ENCODE results near the gene KRTAP20-3.

The KRTAP20-3 gene

DNA sequence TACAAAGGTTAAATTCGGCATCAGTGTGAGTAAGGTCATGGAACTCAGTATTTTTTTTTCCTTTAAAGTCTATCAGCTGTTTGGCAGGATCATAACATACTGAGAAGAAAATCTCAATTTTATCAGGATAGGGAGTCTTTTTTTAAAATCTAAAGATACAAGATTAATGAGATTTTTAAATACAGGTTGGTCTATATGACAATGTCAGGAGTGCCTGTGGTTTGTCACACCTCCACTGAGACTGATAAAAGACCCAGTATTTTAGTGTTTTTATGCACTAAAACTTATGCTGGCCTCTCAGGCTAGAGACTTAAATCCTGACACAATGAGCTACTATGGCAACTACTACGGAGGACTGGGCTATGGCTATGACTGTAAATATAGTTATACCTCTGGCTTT, at the start of gene KRTAP20-3:
TSS of gene KRTAP20-3 (plus strand) at position 301 of the 400 bp plus-strand sequence.
- no peak for DNase-seq

DNA sequence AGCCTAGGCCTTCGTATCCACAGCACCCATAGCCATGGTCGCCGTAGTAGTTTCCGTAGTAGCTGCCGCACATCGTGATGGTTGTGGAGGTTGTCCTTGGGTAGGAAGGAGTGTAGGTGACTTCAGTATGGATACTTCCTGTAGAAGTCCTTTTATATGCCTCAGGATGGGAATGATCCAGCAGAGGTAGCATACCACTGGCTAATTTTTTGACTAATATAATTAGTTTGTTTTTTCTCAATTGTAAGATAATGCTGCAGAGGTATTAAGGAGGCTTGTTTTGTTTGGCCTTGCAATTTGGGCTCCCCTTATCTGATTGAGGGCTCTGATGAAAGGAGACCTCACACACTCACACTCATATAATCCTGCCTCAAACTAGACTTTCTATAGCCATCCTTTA, 43.9 kb upstream of the KRTAP20-3 start, which contains the start of gene KRTAP6-2:
TSS of gene KRTAP6-2 (minus strand) at position 101 of the 400 bp plus-strand sequence. CDS start at position 73, 28 bp downstream.
- no peak for DNase-seq

DNA sequence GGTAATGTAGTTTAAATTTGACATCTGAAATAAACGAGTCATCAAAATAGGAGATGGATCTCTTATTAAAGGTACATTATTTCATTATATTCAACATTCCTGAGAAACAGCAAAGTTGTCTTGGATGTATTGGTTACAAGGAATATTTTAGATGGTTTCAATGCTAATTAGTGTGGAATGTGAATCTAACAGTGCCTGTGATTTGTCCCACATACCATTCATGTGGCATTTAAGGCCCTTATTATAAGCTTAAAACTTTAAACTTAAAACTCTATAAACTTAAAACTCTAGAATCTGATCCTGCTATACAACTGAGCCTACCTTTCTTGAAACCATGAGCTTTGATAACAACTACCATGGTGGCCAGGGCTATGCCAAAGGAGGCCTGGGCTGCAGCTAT, 41.9 kb upstream of the KRTAP20-3 start, which contains the start of gene KRTAP22-1:
TSS of gene KRTAP22-1 (plus strand) at position 301 of the 400 bp plus-strand sequence.
- DNase-seq: no peak

DNA sequence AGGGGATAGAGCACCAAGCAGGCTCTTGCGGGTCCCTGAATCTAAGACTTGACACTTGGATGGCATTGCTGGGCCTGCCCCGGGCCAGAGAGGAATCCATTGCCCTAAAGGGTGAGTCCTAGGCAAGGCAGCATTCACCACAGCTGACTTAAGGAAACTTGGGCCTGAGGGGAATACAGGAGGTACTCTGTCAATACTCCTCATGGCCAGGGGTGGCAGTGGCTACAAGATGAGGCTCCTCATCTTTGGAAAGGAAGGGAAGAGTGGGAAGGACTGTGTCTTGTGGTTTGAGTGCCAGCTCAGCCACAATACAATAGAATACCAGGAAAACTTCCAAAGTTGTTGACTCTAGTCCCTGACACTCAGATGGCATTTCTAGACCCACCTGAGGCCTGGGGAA, 36.7 kb upstream of the KRTAP20-3 start:
- DNase-seq: no peak

DNA sequence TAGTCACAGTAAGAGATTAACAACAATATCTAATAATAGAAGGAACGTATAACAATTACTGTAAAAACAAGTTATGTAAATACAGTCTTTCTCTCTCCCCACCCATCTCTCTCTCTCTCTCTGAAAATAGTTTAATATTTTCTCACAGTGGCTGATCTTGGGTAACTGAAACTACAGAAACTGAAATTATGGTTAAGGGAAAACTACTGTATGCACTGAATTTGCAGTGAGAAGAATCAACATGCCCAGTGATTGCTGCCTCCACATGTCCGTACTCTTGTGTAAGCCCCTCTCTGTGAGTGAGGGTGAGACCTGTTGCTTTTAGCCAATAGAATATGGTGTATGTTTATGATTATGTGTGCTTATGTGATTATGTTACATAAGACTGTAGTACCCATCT, 30.5 kb upstream of the KRTAP20-3 start:
- DNase-seq: no peak

DNA sequence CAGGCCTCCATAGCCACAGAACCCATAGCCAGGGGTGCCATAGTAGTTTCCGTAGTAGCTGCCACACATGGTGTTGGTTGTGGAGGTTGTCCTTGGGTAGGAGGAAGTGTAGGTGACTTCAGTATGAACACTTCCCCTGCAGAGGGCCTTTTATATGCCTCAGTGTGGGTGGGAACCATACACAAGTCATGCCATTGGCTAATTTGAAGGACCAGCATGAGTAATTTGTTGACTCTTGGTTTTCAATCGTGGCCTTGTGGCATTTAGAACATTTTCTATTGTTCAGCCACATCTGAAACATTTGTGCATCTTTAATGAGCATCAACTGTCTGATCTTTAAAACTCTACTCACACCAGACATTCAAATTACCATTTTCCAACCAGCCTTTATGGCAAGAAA, 28.8 kb upstream of the KRTAP20-3 start, which contains the start of gene KRTAP6-1:
TSS of gene KRTAP6-1 (minus strand) at position 95 of the 400 bp plus-strand sequence. CDS start at position 69, 26 bp downstream.
- no peak for DNase-seq

DNA sequence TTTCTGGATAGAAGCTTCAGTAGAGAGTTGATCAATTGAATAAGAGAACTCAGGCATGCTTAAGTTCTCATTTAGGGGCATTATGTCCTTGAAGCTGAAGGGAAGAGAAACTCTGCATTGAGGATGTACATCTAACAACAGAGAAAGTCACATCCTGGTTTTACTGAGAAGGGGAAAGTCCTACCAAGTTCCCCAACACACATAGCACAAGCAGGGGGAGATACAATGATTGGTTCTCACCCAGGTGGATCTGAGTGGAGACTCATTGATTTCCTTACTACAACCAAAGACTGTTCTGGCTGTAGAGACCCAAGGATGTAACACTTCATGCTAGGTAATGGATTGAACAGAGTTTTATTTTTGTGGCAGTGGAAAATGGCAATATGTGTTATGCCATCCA, 27.5 kb upstream of the KRTAP20-3 start:
- no peak for DNase-seq

DNA sequence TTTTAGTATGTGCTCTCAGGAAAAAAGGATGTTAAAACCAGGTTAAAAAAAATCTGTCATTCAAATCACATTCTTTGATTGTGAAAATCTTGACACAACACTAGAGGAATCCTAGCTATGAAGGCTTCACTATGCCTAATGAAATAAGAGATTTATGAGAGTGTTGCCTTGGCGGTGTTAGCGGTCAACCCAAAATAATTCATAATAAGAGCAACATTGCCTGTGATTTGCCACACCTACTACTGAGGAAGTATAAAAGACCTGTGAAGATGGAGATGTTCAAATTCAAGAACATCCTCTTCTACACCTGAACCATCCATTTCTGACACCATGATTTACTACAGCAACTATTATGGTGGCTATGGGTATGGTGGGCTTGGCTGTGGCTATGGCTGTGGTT, 26.5 kb upstream of the KRTAP20-3 start, which contains the start of gene KRTAP20-1:
TSS of gene KRTAP20-1 (plus strand) at position 301 of the 400 bp plus-strand sequence. CDS start at position 331, 30 bp downstream.
- no peak for DNase-seq

DNA sequence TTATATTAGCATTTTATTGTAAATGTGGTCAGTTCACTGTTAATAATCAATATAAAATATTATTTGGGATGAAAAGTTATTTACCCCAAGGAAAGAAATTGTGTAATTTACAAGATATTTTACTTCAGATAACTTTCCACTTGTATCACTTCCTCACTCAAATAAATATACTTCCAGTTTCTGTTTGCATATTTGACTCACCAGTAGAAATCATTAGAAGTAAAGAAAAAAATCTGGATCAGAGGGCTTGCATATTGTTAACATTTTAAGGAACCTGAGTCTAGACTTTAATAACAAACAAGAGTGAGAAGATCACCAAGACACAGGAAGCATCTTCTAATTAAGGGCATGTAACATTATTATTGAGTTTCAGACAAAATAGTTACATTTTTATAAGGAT, 22.6 kb upstream of the KRTAP20-3 start:
- DNase-seq: no peak

DNA sequence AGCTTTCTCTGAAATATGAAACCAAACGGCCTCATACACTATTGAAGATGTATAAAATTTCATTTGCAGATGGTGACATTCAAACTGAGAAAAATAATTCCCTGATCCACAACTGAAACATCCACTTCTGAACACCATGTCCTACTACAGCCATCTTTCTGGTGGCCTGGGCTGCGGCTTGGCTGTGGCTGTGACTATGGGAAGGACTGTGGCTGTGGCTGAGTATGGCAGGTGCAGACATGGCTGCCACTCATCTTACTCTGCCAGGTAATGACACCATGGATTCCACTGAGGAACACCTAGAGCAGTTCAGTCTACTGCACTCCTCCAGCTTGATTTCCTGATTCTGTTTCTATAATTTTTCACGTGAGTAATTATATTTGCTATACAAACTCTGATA, 22.1 kb upstream of the KRTAP20-3 start, which contains the start of gene KRTAP20-4:
TSS of gene KRTAP20-4 (plus strand) at position 106 of the 400 bp plus-strand sequence.
- DNase-seq: no peak

DNA sequence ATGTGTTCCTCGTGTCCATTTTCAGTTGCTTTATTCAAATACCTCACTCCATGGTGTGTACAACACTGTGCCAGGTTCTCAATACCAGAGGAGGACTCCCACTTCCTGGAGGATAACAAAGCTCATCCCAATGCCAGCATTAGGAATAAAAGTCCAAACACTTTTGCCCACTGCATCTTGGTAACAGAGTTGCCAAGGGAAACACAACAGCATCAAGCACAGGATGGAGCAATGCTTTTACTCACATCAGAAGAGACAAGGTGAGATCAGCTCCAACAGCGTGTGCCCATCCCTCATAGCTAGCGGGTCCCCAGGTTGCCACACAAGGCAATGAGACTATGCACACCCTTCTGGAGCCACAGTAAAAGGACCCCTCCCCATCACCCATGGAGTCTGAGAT, 19.3 kb upstream of the KRTAP20-3 start:
- no peak for DNase-seq

DNA sequence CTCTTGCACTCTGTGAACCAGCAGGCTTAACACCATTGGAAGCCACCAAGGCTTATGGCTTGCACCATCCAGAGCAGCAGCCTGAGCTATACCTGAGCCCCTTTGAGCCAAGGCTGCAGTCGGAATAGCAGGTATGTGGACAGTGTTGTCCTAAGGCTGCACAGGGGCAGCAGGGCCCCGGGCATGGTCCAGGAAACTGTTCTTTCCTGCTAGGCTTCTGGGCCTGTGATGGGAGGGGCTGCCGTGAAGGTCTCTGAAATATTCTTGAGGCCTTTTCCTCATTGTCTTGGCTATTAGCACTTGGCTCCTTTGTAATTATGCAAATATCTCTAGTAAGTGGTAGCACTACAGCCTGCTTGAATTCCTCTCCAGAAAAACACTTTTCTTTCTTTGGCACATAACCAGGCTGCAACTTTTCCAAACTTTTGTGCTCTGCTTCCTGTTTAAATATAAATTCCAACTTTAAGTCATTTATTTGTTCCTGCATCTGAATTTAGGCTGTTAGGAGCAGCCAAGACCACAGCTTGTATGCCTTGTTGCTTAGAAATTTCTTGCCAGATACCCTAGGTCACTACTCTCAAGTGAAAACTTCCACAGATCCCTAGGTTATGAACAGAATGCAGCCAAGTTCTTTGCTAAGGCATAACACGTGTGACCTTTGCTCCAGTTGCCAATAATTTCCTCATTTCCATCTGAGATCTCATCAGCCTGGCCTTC, 17.1 kb upstream of the KRTAP20-3 start:
- no peak for DNase-seq

DNA sequence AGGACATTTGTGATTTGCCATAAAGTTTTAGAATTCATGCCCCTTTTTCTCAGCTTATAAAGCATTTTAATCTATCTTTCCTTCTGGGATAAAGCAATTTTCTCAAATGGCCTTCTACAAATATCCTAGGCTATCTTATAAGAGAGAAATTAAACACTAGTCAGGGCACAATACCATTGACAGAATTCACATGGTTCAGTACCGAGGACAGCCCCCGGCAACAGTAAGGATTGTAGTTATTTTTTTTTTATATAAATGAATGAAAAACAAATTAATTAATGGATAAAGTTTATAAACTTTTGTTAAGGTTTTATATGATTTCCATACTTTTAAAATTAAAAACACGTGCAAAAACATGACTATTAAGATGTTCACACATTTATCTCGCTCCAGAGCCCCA, 14.6 kb upstream of the KRTAP20-3 start:
- no peak for DNase-seq

DNA sequence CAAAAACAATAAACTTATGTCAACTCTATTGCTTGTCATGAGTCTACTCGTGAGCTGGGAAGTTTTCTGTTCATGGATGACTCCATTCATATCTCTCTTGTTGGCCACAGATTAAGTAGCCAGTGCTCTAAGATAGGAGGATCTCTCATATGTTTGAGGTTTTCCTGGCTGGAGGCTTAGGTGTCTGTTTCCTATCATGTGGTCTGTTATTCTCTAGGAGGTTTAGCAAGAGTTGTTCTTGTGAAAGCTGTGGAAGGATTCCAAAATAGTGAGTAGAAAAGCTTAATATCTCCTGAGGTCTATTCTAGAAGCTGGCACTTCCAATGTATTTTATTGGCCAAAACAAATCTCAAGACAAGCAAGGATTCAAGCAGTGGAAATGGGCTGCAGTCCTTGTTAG, 13.5 kb upstream of the KRTAP20-3 start:
- DNase-seq: no peak

DNA sequence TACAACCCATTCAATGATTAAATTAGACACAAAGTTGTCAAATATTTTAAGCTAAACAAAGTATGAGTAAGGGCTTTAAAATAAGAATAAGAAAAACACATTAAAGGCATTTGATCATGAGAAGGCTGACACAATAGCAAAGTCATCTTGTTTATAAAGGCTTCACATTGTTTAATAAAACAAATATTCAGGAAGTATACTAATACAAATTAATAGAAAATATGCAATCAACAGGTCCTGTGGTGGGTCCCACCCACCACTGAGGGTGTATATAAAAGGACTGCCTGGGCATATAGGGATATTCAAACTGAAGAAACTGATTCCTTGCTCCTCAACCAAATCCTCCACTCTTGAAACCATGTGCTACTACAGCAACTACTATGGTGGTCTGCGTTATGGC, 7.8 kb upstream of the KRTAP20-3 start, which contains the start of gene KRTAP20-2:
TSS of gene KRTAP20-2 (plus strand) at position 301 of the 400 bp plus-strand sequence. CDS start at position 359, 58 bp downstream.
- no peak for DNase-seq

DNA sequence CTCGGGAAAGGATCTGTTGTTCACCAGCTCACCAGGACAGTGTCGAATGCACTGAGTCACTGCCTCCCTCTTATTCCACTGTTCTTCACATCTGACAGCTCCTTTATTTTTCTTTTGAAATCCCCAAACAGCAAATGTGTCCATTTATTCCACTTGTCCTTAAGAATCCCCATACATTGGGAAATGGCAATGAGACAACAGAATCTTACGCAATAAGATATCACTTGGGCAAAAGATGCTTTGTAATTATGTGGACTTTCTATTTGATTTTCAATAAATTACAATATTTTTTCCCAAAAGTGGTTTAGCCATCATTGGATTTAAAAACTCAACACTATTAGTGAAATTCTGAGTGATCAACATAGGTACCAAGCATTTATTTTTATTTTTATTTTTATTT, 4.0 kb upstream of the KRTAP20-3 start:
- DNase-seq: no peak

DNA sequence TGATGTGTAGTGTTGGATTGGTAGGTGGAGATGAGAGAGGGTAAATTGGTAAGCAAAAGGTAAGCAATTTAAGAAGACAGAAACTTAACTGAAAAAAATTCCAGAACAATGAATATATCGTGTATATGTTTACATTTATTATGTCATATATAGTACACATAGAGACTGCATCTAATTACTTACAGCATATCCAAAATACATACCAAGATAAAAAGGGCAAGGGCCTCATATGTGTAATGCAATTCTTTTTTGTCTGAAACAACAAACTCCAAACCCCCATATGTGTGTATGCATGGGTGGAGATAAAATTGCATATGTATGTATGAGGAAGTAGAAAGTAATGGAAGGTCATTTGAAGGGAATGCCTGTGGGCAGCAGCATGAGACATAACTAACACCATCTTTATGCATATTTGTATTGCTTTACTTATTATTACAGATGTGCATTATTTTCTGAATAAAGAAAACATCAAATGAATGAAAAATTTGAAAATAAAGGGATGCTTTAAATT, 4.3 kb downstream of the KRTAP20-3 start:
- no peak for DNase-seq

DNA sequence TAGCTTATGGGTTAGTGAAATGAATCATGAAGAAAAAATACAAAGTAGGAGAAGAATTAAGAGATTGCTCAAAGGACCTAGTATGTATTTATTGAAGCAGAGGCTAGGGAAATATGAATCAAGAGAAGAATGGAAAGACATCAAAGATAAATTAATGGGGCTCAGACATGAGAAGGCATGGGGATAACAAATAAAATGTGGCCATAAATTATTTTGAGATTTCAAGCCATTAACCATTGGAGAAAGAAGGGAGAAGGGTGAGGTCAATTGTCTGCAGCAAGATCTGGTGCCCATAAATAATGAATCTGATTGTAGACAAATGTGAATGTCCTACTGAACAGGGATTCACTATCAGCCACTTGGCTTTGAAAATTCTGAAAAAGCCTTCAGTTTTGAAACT, 10.2 kb downstream of the KRTAP20-3 start:
- no peak for DNase-seq

DNA sequence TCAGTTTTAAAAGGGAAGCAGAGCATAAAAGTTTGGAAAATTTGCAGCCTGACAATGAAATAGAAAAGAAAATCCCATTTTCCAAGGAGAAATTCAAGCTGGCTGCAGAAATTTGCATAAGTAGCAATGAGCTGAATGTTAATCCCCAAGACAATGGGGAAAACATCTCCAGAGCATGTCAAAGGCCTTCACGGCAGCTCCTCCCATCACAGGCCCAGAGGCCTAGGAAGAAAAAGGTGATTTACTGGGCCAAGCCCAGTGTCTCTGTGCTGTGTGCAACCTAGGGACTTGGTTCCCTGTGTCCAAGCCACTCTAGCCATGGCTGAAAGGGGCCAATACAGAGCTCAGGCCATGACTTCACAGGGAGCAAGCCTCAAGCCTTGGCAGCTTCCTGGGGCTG, 26.1 kb downstream of the KRTAP20-3 start:
- no peak for DNase-seq

DNA sequence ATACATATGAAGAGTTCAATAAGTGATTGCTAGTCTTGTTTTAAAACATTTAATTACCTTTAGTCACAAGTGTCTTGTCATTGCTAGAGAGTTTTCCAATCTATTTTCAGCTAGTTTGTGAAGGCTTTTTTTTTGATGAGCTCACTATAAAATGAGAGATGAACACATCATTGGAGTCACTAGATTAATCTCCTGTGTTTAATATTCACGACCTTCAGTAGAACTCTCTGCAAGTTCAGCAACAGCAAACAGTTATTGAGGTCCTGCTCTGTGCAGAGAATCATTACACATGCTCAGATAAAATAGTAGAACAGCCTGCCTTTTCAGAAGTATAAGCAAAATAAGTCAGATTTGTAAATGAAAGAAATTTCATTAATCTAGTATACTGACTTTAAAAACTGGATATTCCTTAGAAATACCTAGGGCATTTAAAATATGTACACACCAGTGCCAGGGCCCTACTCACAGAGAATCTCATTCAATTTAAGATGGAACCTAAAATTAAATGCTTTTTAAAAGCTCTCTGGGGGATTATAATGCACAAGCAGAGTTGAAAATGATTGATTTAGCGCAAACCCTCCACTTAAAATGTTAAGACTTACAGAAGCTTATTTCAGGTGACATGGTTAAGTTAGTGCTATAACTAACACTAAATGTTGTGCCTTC, 30.5 kb downstream of the KRTAP20-3 start:
- DNase-seq: no peak

DNA sequence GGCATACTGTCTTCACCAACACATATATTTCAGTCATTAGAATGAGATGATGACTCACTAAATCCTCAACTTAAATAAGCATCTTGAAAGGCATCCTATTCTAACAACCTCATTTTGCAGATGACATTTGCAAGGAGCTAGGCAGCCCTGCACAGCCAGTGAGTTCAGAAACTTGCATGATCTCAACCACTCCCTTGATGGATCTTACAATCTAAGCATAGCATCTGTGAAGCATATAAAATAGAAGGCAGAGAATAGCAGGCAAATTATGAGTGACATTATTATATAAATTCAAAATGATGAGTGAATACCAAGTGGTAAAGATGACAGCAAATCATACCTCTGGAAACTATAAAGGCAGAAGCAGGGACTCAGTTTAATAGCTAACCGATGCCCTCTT, 31.6 kb downstream of the KRTAP20-3 start:
- no peak for DNase-seq

DNA sequence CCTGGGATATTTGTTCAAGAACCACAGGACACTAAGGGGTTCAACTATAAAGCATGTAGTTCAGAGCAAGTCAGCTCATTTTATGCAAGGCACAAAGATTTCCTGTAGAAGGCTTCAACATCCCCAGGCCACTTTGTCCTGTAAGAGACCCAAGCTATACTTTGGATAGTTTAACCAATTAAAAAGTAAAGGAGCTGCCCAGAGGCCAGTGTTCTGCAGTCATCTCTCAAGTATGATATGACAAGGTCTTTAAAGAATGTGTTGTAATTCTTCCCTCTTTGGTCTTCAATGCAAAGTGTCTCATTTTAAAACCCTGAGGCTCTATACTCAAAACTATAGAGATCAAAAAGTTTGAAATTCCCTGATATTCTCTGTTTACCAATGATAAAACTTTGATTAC, 34.1 kb downstream of the KRTAP20-3 start:
- no peak for DNase-seq

DNA sequence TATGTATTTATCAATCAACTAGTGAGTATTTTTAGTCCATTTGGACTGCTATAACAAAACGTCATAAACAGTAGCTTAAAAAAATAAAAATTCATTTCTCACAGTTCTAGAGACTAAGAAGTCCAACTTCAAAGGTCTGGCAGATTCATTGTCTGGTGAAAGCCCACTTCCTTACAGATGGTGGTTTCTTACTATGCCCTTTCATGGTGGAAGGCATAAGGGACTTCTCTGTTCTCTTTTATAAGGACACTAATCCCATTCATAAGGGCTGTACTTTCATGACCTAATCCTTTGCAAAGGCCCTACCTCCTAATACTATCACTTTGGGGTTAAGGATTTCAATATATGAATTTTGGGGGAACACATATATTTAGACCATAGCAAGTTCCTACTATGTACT, 37.9 kb downstream of the KRTAP20-3 start:
- no peak for DNase-seq

DNA sequence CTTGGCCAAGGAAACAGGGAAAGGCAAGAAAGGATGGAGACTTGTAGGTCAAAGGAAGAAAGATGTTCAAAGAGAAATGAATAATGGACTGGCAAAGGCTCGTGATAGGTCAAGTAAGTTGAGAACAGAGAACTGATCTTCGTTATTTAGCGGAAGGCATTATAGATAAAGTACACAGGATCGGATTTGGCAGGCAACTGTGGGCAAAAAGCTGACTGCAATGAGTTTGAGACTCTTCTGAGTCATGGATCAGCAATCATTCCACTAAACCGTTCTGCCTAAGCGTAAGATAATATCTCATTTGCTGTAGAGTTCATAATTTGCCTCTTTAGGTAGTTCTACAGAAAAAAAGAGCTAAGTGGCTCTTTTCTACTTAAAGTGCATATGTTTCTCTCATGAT, 41.8 kb downstream of the KRTAP20-3 start:
- DNase-seq: no peak
